Cardiac muscle cell (in vitro differentiated cells and primary cell): Measurements from ENCODE around the gene IGSF1. TPM values are rescaled to one million over a fixed set of nuclear protein-coding genes. Genes with fewer than 3 reads are reported as not detected.

Experiments used
- DNase-seq, 2 donors: peaks; one replicate each; pipeline versions ENCODE4 v3.0.0 to v3.0.0-alpha.2; 2010 to 2017; ENCODE audit warnings: low read depth in 1 of 2, low spot score in 1 of 2
- H3K27ac ChIP-seq: fragments of 200-600 bp; sonication (generic); 2 replicates; pipeline ENCODE4 v1.5.1; 2016
- H3K27me3 ChIP-seq: fragments of 200-600 bp; sonication (generic); 2 replicates; pipeline ENCODE4 v1.6.0; 2016; ENCODE audit warnings: control low read depth
- H3K36me3 ChIP-seq: fragments of 200-600 bp; sonication (generic); 2 replicates; pipeline ENCODE4 v1.5.1; 2016; ENCODE audit warnings: control low read depth
- H3K4me1 ChIP-seq: fragments of 200-600 bp; sonication (generic); 2 replicates; pipeline ENCODE4 v1.8.1; 2017; ENCODE audit warnings: low read depth, mild to moderate bottlenecking, mixed run types
- H3K4me3 ChIP-seq: fragments of 200-600 bp; sonication (generic); 2 replicates; pipeline ENCODE4 v1.5.1; 2016; ENCODE audit warnings: mild to moderate bottlenecking
- H3K9me3 ChIP-seq: fragments of 200-600 bp; sonication (generic); 2 replicates; pipeline ENCODE4 v1.5.1; 2017; ENCODE audit warnings: low read depth, mild to moderate bottlenecking, control low read depth
- polyA plus RNA-seq: library from polyadenylated mRNA; unstranded; fragments of >200 nt; fragmentation: Nextera tagmentation; extraction: Ambion mirVana; gene quantifications from 2 replicates; pipeline ENCODE4 v1.2.1, GENCODE V29; 2016
- total RNA-seq: library from RNA; depleted of rRNA; stranded (reverse); fragments of >200 nt; gene quantifications from 2 replicates; pipeline ENCODE4 v1.2.3, GENCODE V29; 2016
- TF ChIP-seq, protein P1 (sequence below): IDR thresholded peaks from 2 replicates; pipeline ENCODE4 v1.5.1; 2012; ENCODE audit warnings: low read depth, mild to moderate bottlenecking, low read length

The IGSF1 gene
- total and polyA plus RNA-seq, 2 experiments from 2014 or later: 6.5 TPM

DNA sequence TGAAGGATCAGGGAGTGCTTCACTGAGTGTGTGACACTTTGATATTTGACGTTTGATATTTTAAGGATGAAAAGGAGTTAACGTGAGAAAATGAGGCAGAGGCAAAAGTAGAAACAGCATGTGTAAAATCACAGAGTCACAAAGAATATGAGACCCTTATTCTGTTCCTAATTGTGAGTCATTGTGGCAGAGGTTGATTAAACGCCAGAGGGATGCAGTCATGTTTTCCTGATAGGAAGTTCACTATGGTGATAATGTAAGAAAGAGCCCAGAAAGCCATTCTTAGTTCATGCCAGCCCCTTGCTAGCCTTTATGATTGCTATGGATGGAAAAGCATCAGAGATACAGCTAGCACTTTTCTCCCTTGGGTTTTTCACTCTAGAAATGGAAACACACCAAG, 33.5 kb upstream of the IGSF1 start:
- no peaks in the 10 kb centered on the region for H3K4me1 ChIP-seq
- no peak for DNase-seq
- no peaks in the 10 kb centered on the region for H3K27me3 ChIP-seq
- TF ChIP-seq, protein P1, sequence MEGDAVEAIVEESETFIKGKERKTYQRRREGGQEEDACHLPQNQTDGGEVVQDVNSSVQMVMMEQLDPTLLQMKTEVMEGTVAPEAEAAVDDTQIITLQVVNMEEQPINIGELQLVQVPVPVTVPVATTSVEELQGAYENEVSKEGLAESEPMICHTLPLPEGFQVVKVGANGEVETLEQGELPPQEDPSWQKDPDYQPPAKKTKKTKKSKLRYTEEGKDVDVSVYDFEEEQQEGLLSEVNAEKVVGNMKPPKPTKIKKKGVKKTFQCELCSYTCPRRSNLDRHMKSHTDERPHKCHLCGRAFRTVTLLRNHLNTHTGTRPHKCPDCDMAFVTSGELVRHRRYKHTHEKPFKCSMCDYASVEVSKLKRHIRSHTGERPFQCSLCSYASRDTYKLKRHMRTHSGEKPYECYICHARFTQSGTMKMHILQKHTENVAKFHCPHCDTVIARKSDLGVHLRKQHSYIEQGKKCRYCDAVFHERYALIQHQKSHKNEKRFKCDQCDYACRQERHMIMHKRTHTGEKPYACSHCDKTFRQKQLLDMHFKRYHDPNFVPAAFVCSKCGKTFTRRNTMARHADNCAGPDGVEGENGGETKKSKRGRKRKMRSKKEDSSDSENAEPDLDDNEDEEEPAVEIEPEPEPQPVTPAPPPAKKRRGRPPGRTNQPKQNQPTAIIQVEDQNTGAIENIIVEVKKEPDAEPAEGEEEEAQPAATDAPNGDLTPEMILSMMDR: no peak
- H3K4me3 ChIP-seq: no peak overlapping the region
- H3K36me3 ChIP-seq: no peaks in the 10 kb centered on the region
- H3K9me3 ChIP-seq: no peaks in the 10 kb centered on the region
- H3K27ac ChIP-seq: no peak overlapping the region

DNA sequence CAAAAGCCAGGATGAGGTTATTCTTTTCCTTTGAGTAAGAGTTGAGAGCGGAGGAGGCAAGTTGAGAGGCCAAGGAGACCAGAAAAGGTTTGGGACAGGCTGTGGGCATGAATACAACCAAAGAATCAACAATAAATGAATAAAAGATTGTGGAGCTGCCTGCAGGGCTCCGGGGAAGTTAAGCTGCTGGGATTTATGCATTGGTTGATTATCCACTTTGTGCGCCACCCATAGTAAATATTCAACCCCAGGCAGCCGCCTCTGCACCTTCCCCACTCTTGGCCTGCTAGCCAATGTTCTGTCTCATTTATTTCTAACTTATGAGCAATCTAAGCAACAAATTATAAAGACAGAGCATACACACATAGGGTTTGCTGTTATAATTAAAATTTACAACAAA, 28.2 kb upstream of the IGSF1 start:
- TF ChIP-seq, protein P1: no peak
- H3K4me3 ChIP-seq: no peak overlapping the region
- no peak for DNase-seq
- H3K4me1 ChIP-seq: no peaks in the 10 kb centered on the region
- H3K27me3 ChIP-seq: no peaks in the 10 kb centered on the region
- H3K27ac ChIP-seq: no peak overlapping the region
- no peaks in the 10 kb centered on the region for H3K36me3 ChIP-seq
- no peaks in the 10 kb centered on the region for H3K9me3 ChIP-seq

DNA sequence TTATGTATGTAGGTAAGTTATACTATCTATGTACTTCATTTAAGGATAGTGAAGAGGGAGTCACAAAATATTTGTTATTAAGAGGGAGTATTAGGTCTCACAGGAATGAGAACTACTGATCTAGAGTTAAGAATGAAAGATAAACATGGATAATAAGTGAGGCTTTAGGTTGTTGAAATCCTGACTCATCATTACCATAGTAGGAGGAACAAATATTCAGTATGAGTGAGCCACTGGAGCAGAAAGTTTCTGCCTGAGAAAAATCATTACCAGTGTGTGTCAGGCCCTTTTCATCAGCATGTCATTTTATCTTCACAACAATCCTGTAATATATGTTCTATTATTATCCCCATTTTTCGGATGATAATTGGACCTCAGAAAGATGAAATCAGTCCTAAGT, 27.2 kb upstream of the IGSF1 start:
- H3K27me3 ChIP-seq: no peaks in the 10 kb centered on the region
- H3K36me3 ChIP-seq: no peaks in the 10 kb centered on the region
- no peaks in the 10 kb centered on the region for H3K4me1 ChIP-seq
- no peak for DNase-seq
- TF ChIP-seq, protein P1: no peak
- H3K4me3 ChIP-seq: no peak overlapping the region
- H3K27ac ChIP-seq: no peak overlapping the region
- no peaks in the 10 kb centered on the region for H3K9me3 ChIP-seq

DNA sequence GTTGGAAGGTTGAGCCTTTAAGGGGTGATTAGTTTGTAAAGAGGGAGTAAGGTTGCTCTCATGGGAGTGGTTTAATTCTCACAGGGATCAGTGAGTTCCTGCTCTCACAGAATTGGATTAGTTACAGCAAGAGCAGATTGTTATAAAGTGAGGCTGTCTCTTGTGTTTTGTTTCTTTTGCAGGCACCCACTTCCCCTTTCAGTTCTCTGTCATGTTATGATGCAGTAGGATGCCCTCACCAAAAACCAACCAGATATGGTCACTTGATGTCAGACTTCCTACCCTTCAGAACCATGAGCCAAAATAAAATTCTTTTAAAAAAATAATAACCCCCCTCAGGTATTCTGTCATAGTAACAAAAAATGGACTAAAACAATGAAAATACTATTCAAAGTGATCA, 19.9 kb upstream of the IGSF1 start:
- no peak overlapping the region for H3K4me3 ChIP-seq
- DNase-seq: no peak
- no peaks in the 10 kb centered on the region for H3K4me1 ChIP-seq
- H3K9me3 ChIP-seq: no peaks in the 10 kb centered on the region
- no peak overlapping the region for H3K27ac ChIP-seq
- no peaks in the 10 kb centered on the region for H3K36me3 ChIP-seq
- TF ChIP-seq, protein P1: no peak
- no peaks in the 10 kb centered on the region for H3K27me3 ChIP-seq

DNA sequence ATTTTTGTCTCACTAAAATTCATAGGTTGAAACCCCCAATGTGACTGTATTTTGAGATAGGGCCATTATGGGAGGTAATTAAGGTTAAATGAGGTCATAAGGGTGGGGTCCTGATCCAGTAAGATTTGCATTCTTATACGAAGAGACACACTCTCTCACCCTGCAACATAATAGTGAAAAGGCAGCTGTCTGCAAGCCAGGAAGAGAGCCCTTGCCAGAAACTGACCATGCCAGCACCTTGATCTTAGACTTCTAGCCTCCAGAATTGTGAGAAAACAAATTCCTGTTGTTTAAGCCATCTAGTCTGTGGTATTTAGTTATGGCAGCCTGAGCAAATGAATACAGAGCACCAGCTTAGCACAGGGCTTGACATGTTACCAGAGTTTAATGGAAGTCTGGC, 17.5 kb upstream of the IGSF1 start:
- Histone ChIP-seq H3K27me3 (no peaks in the 10 kb centered on the region), H3K4me3 (no peak overlapping the region), H3K4me1 (no peaks in the 10 kb centered on the region), H3K9me3 (no peaks in the 10 kb centered on the region), H3K36me3 (no peaks in the 10 kb centered on the region), H3K27ac (no peak overlapping the region)
- no peak for DNase-seq
- TF ChIP-seq, protein P1: no peak

DNA sequence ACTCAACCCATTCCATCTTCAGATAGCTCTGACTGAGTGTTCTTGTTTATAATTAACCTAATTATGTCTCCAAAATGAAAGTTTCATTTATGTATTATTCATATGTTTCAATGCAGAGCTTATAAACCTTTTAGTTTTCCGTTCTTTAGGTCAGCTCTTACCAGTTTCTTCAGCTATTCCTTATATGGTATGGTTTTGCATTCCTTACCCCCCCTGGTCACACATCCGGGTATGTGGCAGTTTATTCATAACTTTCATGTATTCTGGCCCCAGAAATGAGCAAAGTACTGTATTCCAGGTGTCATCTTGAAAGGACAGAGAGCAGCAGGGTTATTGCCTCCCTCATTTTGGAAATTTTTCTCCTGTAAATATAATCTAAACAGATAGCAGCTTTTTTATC, 16.8 kb upstream of the IGSF1 start:
- Histone ChIP-seq H3K27ac (no peak overlapping the region), H3K4me3 (no peak overlapping the region), H3K36me3 (no peaks in the 10 kb centered on the region), H3K9me3 (no peaks in the 10 kb centered on the region), H3K27me3 (no peaks in the 10 kb centered on the region), H3K4me1 (no peaks in the 10 kb centered on the region)
- DNase-seq: no peak
- TF ChIP-seq, protein P1: no peak
